Astrocyte of the cerebellum (primary cell): ENCODE results near the gene FBXO46.

Experiments used
- DNase-seq: peaks from one replicate; pipeline ENCODE4 v3.0.0-alpha.2; 2011; ENCODE audit warnings: low read depth
- H3K4me3 ChIP-seq: 2 replicates; pipeline ENCODE4 v1.5.1; 2011; ENCODE audit warnings: mild to moderate bottlenecking, low read depth, low read length, moderate library complexity
- CTCF ChIP-seq: IDR thresholded peaks from 2 replicates; pipeline ENCODE4 v1.5.1; 2012; ENCODE audit warnings: low read length, low read depth, moderate library complexity, mild to moderate bottlenecking; ENCODE audit errors: missing control alignments
- in situ Hi-C: cut with HindIII; loops from 2 replicates; pipeline ENCODE4 v1.10.0; 2017; ENCODE audit warnings: low sequenced_read_pairs

The FBXO46 gene

GRCh38 chr19:45730368-45731288, at the start of gene FBXO46:
TSS of gene FBXO46 (minus strand) at chr19:45730896. CDS start at chr19:45713495, 17,401 bp downstream.
- peak; percentile 91 for DNase-seq
- peak; percentile 18 for TF ChIP-seq CTCF
- H3K4me3 ChIP-seq = peak within 1 kb of the TSS; percentile 93
- in situ Hi-C loops = no loop called here

- in situ Hi-C loops = no loop called here
- no peak overlapping the region for H3K4me3 ChIP-seq
- TF ChIP-seq CTCF = no peak
- no peak for DNase-seq
These were observed 49.4 kb upstream of the FBXO46 start for GRCh38 chr19:45780146-45780447.

GRCh38 chr19:45779231-45780145, 48.8 kb upstream of the FBXO46 start:
- H3K4me3 ChIP-seq = no peak overlapping the region
- TF ChIP-seq CTCF = peak; percentile 48
- in situ Hi-C loops = no loop called here
- DNase-seq = no peak

- no peak for TF ChIP-seq CTCF
- no peak for DNase-seq
- in situ Hi-C loops = no loop called here
- no peak overlapping the region for H3K4me3 ChIP-seq
These were observed 47.4 kb upstream of the FBXO46 start for GRCh38 chr19:45778010-45778661.

GRCh38 chr19:45777395-45777961, 46.8 kb upstream of the FBXO46 start:
- H3K4me3 ChIP-seq = no peak overlapping the region
- in situ Hi-C loops = no loop called here
- no peak for DNase-seq
- TF ChIP-seq CTCF = no peak

GRCh38 chr19:45774765-45775164, 44.1 kb upstream of the FBXO46 start:
- TF ChIP-seq CTCF = no peak
- no peak overlapping the region for H3K4me3 ChIP-seq
- in situ Hi-C loops = no loop called here
- DNase-seq = no peak
